Renal cortical epithelial cell (primary cell): ENCODE data around the gene BIN1. TPM values are rescaled to one million over a fixed set of nuclear protein-coding genes. Genes with fewer than 3 reads are reported as not detected.

Source experiments
- DNase-seq: peaks from one replicate; pipeline ENCODE4 v3.0.0-alpha.2; 2011; ENCODE audit warnings: low read depth
- total RNA-seq: library from RNA; depleted of rRNA; stranded (reverse); fragments of >200 nt; gene quantifications from 2 replicates; pipeline ENCODE4 v1.2.3, GENCODE V29; 2014

The BIN1 gene
- total RNA-seq, 1 donor from 2014 or later: 201 TPM

DNA sequence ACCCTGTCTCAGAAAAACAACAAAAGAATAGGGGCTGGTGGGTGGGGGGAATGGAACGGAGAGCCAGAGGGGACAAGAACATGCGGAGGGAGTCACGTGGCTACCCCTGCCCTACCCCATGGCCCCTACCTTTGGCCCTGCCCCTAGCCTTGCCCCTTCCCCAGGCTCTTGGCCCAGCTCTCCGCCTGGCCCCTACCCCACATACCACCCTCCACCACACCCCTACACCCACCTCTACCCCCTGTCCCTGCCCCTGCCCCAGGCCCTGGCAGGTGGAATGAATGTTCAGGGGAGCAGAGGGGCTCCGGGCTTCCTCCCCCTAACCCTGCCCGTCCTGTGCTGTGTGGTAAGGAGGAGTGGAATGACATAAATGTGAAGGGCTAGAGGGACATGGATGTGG, 15.1 kb downstream of the BIN1 start:
- no peak for DNase-seq

DNA sequence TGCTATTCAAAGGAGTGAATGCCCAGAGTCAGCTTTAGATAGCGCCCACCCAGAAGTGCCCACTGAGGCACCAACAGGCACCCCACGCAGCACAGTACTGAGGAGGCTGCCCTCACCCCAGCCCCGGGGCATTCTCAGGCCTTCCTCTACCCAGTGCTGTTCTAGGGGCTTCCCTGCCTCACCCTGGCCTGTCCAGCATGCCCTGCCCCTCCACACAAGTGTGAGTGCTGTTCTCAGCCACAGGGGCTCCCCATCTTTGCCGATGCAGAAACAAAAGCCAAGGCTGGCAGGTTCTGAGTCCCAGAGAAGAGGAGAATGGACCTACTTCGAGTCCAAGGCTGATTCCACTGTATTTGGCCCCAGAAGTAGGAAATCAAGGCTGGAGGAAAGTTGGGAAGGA, 15.8 kb downstream of the BIN1 start:
- DNase-seq: no peak

DNA sequence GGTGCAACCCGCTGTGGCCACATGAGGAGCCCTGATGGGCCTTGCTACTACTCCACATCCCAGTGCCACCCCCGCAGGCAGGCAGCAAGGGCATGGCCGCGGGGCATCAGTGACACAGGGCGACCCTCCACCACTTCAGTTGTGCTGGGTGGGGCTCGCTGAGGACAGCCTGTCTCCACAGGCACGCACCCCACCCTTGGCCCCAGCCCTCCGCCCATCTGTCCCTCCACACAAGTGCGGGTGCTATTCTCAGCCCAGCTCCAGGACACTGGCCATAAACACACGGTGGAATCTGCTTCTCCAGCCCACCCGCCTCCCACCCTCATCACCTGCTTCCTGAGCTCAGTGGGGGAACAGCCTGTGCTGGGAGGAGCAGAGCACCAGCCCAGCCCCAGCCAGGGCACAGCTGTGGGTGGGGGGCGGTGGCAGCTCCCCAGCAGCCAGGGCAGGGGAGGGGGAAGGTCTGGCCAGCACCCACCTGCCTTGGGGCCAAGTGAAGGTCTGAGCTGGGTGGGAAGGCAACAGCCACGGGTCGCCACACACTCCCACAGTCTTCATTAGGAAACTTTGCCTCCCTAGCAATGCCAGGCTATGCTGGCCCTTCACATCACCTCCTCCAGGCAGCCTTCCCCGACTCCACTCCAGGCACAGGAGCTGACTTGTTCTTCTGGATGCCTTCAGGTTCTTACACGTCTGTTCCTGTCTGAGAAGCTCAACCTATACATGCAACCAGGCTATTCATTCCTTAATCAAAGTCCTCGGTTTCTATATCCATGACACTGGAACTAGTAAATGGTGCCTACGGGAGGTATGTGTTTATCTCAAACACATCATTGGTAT, 16.5 kb downstream of the BIN1 start:
- no peak for DNase-seq

DNA sequence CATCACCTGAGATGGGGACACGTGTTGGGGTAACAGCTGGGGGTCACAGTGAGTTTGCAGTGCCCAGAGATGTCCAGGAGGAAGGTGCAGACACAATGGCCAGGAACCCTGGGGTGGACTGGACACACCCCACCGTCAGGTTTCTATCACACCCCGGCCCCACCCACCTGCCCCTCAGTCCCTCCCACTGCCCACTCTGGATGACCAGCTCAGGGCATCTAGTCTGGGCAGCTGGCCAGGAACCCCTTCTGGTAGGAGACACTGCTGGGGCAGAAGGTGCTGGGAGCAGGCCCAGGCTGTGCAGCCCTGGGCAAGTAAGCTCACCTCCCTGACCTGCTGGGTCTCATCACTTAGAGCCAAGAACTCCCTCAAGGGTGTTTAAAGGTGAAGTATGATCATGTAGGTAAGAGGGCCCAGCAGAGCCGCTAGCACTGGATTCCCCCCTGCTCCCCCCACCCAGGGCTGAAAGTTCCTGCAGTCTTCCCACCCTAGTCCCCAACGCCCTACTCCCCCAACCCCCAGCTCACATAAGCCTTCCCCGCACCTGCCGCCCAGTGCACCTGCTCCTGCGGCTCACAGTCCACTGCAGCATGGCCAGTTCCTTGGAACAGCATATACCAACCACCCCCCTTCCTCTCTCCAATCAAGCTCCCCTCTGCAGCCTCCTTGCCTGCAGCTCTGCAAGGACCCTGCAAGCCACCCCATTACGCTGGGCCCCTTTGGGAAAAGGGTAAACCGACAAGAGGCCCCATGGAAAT, 17.3 kb downstream of the BIN1 start:
- DNase-seq: no peak

DNA sequence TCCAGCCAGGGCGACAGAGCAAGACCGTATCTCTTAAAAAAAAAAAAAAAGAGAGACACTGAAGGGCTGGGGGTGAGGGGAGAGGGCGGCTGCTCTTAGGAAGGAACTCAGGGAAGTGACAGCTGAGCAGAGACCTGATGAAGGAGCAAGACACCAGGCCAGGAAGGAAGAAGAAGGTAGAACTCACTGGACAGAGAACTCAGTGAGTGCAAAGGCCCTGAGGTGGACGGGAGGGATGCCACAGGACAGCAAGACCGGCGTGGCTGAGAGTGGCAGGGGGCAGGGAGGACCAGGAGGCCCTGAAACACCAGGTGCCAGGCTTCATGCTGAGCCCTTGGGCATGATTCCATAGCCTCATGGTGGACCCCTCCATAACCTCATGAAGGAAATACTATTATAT, 18.2 kb downstream of the BIN1 start:
- no peak for DNase-seq

DNA sequence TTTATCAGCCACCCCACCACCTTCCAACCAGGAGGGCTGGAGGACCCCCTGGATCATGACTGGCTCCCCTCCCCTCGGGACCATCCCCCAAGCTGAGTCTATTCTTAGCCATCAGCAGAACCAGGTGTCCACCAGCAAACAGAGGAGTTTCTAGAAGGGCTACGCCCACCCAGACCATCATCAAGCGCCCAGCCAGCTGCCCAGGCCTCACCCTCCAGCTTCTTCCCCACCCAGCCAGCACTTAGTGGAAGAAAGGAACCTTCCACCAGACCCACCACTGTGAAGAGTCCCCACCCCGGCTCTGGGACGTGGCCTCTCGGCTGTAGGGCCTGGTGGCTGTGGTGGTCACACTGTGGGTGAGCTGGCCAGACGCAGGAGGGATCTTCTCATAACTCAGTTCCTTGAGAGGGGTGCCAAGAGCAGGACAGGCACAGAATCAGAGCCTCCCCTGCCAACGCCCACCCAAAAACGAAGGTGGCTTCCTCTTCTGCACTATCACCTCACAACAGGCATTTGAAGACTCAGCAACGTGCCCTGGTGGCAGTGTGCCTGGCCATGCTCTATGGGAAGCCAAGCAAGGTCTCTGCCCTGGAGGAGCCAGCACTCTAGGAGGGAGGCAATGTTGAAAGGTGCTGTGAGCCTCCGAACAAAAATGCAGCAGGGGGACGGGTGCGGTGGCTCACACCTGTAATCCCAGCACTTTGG, 19.0 kb downstream of the BIN1 start:
- DNase-seq: no peak

DNA sequence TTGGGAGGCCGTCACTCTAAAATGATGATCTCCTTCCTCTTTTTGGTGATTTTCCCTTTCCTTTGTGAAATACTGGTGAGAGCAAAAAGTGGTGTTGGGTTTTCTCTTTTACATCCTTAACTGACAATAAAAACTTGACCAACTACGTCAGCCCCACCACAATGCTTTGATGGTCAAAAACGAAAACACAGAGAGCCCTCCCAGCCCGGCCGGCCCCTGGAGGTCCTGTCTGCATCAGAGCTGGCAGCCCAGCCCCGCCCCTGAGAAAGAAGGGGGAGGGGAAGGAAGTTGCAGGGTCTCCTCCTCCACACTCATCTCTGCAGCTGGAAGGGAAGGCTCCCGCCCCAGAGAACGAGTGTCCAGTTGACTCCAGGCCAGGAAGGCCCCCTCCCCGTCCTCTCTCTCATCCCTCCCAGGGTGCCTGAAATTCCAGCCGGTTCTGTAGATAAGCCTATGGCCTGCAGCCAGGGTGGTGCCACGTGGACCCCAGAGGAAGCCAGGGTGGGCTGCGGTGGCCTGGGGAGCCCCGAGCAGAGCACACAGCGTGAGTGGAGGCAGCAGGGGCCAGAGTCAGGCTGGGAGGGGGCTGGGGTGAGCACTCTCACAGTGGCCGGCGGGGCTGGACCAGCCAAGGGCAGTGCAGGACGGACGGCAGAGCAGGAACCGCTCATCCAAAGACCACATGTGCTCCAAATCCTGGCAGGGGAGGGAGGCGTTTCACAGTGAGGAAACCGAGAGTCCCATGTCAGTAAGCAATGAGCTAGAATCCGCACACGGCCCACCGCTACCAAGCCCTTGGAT, 19.8 kb downstream of the BIN1 start:
- no peak for DNase-seq

DNA sequence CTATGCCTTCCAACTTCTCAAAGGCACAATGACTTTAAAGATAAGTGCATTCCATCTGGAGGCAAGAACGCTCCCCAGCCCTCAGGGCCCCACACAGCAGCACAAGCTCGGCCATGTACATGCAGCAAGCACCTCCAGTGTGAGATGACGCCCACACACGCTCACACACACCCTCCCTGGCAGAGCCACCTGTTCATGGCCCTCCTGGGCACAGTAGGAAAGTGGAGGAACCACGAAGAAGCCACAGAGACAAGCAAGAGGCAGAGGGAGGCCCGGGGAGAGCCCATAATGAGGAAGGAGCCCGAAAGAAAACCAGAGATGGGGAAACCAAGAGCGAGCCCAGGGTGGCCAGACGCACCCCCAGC, 21.7 kb downstream of the BIN1 start:
- DNase-seq: peak; percentile 54

DNA sequence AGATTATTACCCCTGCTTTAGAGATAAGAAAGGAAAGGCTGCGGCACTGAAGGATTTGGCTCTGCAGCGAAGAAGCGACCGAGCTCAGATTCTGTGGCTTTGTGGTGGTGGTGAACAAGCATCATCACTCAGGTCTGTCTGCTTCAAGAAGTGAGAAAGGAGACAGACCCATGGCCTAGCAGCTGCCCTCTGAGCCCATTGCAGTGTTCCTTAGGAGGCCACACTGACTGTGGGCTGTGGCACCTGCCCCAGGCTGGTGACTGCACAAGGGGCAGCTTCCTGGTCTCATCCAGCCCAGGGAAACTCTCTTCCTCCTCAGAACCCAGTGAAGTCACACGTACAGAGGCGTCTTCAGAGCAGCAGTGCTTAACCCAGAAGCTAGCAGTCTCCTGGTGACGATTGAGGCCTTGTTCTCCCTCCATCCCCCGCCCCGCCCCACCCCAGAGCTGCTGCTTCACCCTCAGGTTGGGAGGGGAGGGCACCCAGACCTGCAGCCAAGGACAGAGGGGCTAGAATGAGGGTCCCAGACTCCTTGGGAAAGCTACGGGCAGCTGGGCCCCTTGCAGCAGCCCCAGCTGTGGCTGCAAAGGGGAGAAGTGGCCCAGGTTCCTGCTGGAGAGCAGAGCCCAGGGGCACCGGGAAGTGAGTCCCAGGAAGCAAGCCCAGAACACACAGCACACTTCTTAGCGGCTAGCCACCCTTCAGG, 22.2 kb downstream of the BIN1 start:
- no peak for DNase-seq

DNA sequence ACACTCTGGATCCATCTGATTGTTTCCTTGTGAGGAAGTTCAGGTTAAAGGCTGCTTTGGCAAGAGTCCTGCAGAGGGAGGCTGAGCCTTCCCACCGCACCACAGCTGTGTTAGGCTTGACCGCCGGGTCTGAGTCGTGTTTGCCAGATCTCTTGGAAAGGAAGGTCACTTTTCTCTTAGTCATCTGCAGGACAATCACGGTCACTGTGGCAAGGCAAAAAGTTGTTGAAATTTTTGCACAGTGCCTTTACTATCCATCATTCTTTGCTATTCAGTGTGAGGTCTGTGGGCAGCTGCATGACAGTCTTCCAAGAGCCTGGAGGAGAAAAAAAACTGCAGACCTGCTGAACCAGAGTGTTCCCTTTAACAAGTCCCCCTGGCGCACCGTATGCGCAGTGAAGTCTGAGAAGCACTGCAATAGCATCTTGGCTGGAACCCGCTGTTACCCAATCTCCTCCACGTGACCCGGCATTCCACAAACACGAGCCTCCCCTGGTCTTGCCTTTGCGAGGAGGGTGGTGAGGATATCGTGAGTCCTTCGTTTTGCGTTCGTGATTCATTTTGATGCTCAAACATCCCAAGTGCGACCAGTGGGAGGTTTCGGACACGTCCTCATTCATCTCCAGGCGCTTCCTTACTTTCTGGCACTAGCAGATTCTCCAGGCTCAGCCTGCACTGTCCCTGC, 23.0 kb downstream of the BIN1 start:
- DNase-seq: peak; percentile 95

DNA sequence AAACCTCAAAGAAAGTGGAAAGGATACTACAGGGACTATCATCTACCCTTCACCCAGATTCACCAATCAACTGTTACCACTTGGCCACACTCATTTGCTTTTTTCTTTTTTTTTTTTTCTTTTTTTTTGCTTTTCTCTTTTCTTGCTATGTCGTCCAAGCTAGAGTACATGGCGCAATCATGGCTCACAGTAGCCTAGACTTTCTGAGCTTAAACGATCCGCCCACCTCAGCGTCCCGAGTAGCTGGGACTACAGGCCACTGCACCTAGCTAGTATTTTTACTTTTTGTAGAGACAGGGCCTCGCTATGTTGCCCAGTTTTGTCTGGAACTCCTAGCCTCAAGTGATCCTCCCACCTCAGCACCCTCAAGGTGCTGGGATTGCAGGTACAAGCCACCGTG, 24.0 kb downstream of the BIN1 start:
- peak; percentile 52 for DNase-seq

DNA sequence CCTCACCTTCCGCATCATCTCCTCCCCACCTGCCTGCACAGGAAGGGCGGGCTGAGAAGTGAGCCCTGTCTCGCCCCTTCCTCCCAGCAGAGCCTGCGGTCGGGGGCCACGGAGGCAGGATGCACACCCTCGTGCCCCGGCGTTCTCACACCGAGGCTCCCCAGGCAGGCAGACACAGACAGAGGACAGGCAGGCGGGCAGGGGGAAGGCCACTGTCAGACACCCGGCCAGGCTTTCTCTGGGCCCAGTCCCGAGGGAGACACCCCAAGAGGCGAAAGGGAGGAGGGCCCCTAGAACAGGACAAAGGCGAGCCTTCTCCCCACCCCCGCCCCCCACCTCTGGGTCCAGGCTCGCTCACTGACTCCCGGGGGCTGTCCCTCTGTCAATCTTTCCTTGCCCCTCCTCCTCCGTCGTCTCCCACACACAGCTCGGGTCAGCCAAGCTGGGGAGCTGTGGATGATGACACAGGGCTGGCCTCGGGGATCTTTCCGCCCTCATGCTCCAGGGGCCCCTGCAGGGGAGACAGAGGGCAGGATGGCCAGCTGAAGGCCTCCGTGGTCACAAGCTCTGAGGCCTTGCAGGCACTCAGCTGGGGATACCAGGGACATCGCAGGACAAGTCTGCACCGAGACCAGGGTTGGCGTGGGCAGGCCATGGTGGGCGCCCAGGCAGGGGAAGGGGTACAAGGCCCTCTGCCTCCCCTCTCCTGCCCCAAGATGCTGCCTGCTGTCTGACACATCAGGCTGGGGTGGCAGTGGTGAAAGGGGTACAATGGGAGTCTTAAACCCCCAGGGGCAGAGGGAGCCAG, 24.9 kb downstream of the BIN1 start:
- no peak for DNase-seq

DNA sequence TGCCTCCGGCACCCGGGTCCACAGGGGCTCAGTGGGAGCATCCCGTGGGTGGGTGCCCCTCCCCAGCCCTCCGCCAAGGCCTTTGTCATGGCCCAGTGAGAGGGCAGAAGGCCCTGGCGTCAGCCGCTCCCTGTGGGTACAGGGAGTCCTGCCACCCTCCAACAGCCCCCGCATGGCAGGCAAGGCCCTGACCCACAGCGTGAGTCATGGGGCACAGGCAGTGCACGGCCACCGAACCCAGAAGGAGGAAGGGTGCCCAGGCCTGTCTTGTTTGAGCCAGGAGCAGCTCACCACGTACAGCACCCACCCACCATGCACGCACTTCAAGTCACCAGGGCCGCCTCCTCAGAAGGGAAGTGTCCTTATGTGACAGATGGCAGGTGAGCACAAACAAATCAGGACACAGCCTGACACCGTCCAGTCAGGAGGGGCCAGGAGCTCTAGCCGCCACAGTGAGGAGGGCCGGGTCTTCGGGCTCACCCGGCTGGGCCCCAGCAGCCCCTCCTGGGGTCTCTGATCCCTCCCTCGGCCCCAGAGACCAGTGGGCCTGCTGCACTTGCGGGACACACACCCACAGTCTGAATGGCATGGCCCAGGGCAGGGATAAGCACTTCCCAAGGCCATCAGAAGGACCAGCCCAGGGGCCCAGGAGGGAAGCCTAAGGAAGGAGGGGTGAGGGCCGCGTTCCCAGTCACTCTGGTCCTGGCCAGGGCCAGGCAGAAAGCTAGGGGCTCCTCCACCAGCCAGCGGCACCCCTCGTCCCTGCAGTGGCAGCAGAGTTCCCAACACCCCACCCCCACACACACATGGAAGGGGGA, 25.8 kb downstream of the BIN1 start:
- DNase-seq: peak; percentile 88

DNA sequence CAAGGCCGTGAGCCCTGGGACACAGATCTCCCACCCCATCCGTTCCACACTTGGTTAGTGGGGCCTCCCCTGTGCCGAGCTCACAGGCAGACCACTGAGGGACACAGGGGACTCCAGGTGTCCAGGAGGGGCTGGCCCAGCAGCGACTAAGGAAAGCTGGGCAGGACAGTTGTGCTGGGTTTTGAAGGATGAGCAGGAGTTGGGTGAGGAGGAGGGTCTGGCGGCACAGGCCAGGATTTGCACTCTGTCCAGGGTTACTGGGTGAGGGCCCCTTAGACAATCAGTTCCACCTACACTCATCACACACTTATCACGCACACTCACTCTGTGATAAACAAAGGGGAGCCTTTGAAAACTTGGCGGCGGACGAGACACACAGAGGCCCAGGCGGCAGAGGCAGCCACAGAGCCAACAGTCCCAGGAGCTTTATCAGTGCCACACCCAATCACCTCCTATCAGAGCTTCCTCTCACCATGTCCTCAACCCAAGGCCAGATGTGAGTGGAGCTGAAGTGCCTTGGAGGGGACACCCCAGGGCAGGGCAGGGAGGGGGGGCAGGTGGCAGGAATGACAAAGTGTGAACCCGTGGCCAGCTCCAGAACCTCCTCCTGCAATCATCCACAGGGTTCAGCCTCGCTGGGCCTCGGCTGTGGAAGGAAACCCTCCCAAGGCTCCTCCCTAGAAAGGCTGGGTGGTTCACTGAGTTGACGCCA, 26.6 kb downstream of the BIN1 start:
- DNase-seq: no peak

DNA sequence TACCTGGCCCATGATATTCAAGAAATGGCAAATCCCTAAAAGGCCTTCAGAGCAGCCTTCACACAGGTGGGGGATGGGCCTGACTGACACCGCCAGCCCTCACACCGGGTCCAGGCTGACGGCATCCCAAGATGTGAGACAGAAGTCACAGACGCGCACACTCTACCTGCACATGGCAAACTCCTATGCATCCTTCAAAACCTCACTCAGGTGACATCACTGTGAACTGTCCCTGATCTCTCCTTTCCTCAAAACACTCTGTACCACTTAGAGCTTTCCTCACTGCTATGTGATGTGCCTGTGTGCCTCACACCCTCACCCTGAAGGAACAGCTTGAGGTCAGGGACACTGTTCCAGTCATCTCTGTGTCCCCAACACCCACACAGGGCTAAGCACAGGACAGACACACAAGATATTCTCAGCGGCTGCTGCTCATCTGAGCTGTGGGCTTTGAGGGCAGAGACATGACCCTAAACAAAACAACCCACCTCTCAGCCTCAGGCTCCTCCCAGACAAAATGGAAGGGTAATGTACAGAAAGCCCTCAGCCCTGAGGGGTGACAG, 27.5 kb downstream of the BIN1 start:
- DNase-seq: no peak

DNA sequence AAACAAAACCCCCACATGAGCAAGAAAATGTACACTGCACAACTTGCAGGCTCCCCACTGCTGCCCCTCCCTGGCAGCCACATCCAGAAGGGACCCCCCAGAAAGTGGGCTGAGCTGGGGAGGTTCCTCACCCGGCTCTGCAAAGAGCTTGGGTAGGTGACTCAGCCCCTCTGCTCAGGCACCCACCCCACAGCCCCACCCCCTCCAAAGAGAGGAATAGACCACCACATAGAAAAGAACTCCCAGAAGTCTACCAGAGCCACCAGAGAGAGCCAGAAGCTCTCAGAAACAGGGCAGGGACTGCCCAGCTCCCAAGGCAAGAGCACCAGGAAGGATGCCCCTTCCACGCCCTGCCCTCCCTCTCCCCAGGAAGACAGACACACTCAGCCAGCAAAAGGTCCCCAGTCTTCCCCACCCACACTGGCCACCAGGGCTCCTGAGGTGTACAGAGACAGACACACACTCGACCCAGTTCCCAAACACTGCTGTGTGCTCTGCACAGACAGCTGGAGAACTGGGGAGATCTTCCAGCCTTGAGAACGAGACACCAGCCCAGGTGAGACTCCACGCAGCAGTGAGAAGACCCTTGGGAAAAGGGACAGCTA, 28.2 kb downstream of the BIN1 start:
- DNase-seq: no peak

DNA sequence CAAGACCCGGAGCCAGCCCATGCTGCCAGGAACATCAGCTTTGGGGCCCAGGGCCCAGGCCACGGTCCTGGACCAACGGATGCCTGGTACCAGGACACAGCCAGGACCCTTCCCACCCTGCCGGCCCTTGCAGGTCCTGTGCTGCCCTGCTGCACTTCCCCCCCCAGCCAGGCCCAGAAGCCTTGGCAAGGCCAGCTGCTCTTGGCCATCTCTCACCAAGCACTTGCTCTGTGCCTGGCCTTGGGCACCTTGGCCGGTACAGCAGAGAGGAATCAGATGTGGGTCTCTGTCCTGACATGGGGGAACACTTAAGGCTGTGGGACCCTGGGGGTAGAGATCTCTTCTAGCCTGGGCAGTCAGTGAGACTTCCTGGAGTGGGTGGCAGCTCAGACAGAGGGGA, 28.9 kb downstream of the BIN1 start:
- no peak for DNase-seq

DNA sequence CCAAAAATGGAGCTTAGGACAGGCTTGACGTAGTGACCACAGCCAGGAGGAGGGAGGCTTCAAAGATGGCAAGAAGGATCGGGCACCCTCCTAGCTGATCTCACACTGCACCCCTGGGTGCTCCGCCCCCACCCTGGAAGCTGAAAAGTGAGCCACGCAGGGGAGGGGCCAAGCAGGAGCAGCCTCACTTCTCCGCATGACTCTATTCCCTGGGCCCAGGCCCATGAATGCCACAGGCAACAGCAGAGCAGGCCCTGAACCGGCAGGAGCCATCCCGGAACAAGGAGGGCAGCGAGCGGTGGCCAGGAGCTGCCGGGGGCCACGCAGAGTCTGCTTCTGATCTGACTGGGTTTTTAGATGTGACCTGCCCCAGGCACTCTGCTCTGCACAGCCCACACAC, 30.0 kb downstream of the BIN1 start:
- DNase-seq: no peak
